Measurements from ENCODE around the gene ATP10D. TPM values are rescaled to one million over a fixed set of nuclear protein-coding genes. Genes with fewer than 3 reads are reported as not detected.

The ATP10D gene
- 19.1 and 25.4 TPM in 2 replicates for total RNA-seq

GRCh38 chr4:47485047-47485692, at the start of gene ATP10D:
ATP10D (plus strand) TSS chr4:47485275; CDS start chr4:47512541, 27,266 bp downstream.

GRCh38 chr4:47463235-47463956, 21.7 kb upstream of the ATP10D start, which contains the start of gene COMMD8:
COMMD8 (minus strand) TSS chr4:47463702; CDS start chr4:47463651, 51 bp downstream.

Other genes starting within 250 kb of the ATP10D start
- gene COMMD8, start 21.6 kb upstream of the ATP10D start, total RNA-seq: 16.8 and 26.0 TPM in 2 replicates

Measured in bronchial smooth muscle cell (primary cell).